GM18507 (cell line): ENCODE data around the gene BIRC6.
"Not testable (repeated sequence)": the region's sequence is repeated elsewhere in the genome, so short reads cannot be mapped to it uniquely, and the experiment has no call there.

Experiments
- DNase-seq: peaks from one replicate; pipeline ENCODE4 v3.0.0; 2011; ENCODE audit warnings: low read depth; ENCODE audit not compliant: insufficient read length; ENCODE audit errors: extremely low spot score
- FAIRE-seq: peaks from 2 replicates; lab custom pipeline; 2011; peaks lifted over from hg19 to GRCh38; lab: Jason Lieb, UNC

The BIRC6 gene

GRCh38 chr2:32565902-32566301 lies 209.1 kb downstream of the BIRC6 start:
- DNase-seq = no peak

DNA sequence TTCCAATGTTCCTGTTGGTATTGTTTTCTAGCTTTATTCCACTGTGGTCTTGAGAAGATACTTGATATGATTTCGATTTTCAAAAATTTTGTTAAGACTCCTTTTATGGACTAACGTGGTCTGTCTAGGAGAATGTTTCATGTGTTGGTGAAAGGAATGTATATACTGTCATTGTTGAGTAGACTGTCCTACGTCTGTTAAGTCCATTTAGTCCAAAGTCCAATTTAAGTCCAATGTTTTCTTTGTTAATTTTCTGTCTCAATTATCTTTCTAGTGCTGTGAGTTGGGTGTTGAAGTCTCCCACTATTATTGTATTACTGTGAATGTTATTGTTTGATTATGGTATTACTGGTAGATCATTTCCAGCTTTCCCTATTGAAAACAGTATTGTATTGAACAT lies 215.2 kb downstream of the BIRC6 start:
- FAIRE-seq = no peak
- no peak for DNase-seq

More at GRCh38 chr2:32565902-32566301, 209.1 kb downstream of the BIRC6 start:
- FAIRE-seq = no peak

GRCh38 chr2:32572737-32573136 lies 215.9 kb downstream of the BIRC6 start:
- DNase-seq (no peak), FAIRE-seq (no peak)

- peak; percentile 29 for FAIRE-seq
- DNase-seq = no peak
These were observed 235.0 kb downstream of the BIRC6 start for GRCh38 chr2:32591669-32592463.

- no peak for FAIRE-seq
- DNase-seq = no peak
These were observed 237.8 kb downstream of the BIRC6 start for GRCh38 chr2:32594573-32594972.

DNA sequence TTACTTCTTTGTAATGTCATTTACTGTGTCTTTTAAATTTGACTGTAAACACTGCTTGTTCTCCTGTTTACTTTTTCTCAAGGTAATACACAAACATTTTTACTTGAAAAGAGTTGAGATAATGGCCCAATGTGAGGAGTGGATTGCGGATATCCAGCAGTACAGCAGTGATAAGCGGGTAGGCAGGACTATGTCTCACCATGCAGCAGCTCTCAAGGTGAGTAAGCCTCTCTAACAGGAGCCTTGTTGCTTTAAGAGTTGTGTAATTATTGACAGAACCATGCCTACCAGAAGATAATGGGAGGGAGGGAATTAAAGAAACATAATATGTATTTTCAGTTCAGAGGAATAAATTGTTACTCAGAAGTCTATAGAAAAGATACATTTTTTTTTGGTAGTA lies 254.5 kb downstream of the BIRC6 start:
- no peak for DNase-seq
- no peak for FAIRE-seq

DNA sequence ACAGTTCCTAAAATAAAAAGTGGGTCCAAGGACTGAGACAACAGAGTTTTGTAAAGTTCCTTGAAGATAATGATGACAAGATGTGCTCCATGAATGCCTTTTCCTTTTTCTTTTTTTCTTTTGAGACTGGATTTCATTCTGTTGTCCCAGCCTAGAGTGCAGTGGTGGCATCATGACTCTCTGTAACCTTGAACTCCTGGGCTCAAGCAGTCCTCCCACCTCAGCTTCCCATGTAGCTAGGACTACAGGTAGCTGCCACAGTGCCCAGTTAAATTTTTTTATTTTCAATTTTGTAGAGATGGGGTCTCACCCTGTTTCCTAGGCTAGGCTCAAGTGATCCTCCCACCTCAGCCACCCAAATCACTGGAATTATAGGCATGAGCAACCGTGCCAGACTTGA lies 254.9 kb downstream of the BIRC6 start:
- DNase-seq (no peak), FAIRE-seq (no peak)

- FAIRE-seq (no peak), DNase-seq (no peak)
These were observed 257.3 kb downstream of the BIRC6 start for GRCh38 chr2:32614084-32614483.

- DNase-seq = no peak
- no peak for FAIRE-seq
These were observed 260.9 kb downstream of the BIRC6 start for GRCh38 chr2:32617599-32618189.

GRCh38 chr2:32622570-32623310 lies 265.9 kb downstream of the BIRC6 start:
- no peak for FAIRE-seq
- DNase-seq = no peak

GRCh38 chr2:32623311-32623706 lies 266.5 kb downstream of the BIRC6 start:
- no peak for DNase-seq
- FAIRE-seq = no peak

- FAIRE-seq = no peak
These were observed 268.0 kb downstream of the BIRC6 start for GRCh38 chr2:32624812-32625211.

DNA sequence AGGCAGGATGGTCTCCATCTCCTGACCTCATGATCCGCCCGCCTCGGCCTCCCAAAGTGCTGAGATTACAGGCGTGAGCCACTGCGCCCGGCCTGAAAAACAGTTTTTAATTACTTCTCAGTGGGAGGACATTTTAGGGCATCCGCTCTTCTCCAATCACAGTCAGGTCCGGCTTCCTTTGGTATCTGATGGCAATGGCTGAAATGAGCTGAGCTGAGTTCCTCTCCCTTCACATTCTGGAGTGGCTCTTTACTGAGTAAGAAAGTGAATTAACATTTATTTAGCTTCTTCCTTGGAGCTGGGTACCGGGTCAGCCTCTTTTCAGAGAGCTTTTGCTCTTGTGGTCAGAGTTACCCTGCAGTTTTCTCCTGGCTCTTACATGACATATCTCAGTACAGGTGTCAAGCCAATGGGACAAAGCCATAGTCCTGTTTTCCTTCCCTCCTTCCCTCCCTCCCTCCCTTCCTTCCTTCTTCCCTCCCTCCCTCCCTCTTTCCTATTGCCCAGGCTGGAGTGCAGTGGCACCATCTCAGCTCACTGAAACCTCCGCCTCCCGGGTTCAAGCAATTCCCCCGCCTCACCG lies 269.9 kb downstream of the BIRC6 start:
- FAIRE-seq = no peak

More at GRCh38 chr2:32624812-32625211, 268.0 kb downstream of the BIRC6 start:
- no peak for DNase-seq

GRCh38 chr2:32627441-32627813 lies 270.6 kb downstream of the BIRC6 start:
- FAIRE-seq (no peak), DNase-seq (no peak)

More for the DNA sequence above, 269.9 kb downstream of the BIRC6 start:
- DNase-seq = no peak

GRCh38 chr2:32627814-32628579 lies 271.2 kb downstream of the BIRC6 start, which contains the start of gene TTC27:
TTC27 (plus strand) TSS chr2:32628050; CDS start chr2:32628293, 243 bp downstream.
- peak; percentile 98 for FAIRE-seq
- peak; percentile 88 for DNase-seq

GRCh38 chr2:32632089-32632488 lies 275.3 kb downstream of the BIRC6 start:
- FAIRE-seq (no peak), DNase-seq (no peak)

- FAIRE-seq = no peak
- no peak for DNase-seq
These were observed 276.2 kb downstream of the BIRC6 start for GRCh38 chr2:32633040-32633439.

GRCh38 chr2:32638548-32638947 lies 281.7 kb downstream of the BIRC6 start:
- not testable (repeated sequence) for DNase-seq, FAIRE-seq

- DNase-seq = no peak
- FAIRE-seq = no peak
These were observed 284.4 kb downstream of the BIRC6 start for GRCh38 chr2:32641180-32641579.
